Ovary (tissue), 3 donors: Measurements from ENCODE around the gene RPS6KA4.

Experiments
- CTCF ChIP-seq, 3 donors: fragments of 450-650 bp in 2 of 3; fragments of 200-600 bp in 1 of 3; IDR thresholded peaks; one replicate each; pipeline versions ENCODE4 v1.5.1 to v1.8.0; 2016 to 2022; ENCODE audit warnings: antibody characterized with exemption in 3 of 3, mild to moderate bottlenecking in 1 of 3
- POLR2A ChIP-seq: fragments of 450-650 bp; IDR thresholded peaks from one replicate; pipeline ENCODE4 v1.6.1; 2017; ENCODE audit warnings: antibody characterized with exemption, mild to moderate bottlenecking, moderate library complexity
- donor health status: DM: no; HTN: no; CAD: no.

DNA sequence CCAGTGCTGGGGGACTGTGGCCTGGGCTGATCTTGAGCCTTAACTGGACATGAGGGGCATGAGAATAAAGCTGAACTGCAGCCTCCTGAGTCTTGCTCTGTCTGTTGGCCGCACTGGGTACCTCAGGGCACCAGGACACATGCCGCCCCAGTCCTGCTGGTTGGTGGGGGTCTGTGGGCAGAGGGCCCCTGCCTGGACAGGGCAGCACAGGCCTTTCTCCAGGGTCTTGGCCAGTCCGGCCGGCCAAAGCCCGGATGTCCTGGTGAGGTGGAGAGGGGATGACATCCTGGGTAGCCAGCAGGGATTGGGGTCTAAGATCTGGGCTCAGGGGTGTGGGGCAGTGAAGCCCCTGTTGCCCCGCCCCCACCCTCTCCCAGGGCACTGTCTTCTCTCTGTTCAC lies 1.5 kb upstream of the RPS6KA4 start:
- TF ChIP-seq POLR2A (no peak), CTCF (IDR thresholded peaks at IDR 0.05) (no peak)
